Measurements from ENCODE around the gene MCRS1.

DNA sequence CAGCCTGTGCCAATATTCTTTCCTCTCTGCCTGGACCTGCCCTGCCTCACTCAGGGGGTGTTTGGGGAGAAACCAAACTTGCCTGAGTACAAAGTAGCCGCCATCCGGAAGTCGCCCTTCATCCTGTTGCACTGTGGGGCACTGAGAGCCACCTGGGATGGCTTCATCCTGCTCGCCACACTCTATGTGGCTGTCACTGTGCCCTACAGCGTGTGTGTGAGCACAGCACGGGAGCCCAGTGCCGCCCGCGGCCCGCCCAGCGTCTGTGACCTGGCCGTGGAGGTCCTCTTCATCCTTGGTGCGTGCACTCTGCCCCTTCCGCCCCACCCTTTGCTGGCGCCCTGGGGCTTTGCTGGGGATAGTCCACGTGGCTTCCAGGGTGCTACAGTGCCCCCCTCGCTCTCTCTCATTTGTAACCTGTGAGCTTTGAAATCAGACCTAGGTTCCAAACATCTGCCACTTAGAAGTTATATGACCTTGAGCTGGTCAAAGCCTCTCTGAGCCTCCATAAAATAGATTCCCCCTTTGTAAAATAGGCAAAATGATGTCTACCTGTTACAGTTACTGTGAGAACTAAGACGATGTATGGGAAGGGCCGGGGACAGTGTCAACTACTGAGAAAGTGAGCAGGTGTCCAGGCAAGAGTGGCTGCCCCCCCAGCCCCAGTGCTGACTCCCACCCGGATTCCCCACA is 24.6 kb downstream of the MCRS1 start:
- no peak for TF ChIP-seq POLR2A (IDR thresholded peaks at IDR 0.05; ENCODE audit: low read depth, low read length)
- TF ChIP-seq POLR2AphosphoS5 (IDR thresholded peaks at IDR 0.05; ENCODE audit: low read depth, low read length): no peak
- TF ChIP-seq TAF1 (IDR thresholded peaks at IDR 0.05; ENCODE audit: borderline replicate concordance, low read depth, low read length): no peak

All from GM12892 (cell line).